Sigmoid colon (tissue), 4 donors: ENCODE data around the gene TADA1.

Experiments used
- POLR2A ChIP-seq, 2 donors: fragments of 450-650 bp; IDR thresholded peaks; one replicate each; pipeline ENCODE4 v1.6.1; 2016; ENCODE audit warnings: antibody characterized with exemption in 2 of 2, mild to moderate bottlenecking in 2 of 2, moderate library complexity in 2 of 2
- POLR2AphosphoS5 ChIP-seq, 4 donors: sonication (generic); formaldehyde crosslinking; IDR thresholded peaks; one replicate each; pipeline ENCODE4 v1.6.1; 2017; ENCODE audit warnings: antibody characterized with exemption in 4 of 4
- TF ChIP-seq, protein P1 (sequence below), 4 experiments: fragments of 450-650 bp in 3 of 4; fragments of 200-600 bp in 1 of 4; IDR thresholded peaks; one replicate each; pipeline ENCODE4 v1.5.1; 2016 to 2019; ENCODE audit warnings: antibody characterized with exemption in 4 of 4, mild to moderate bottlenecking in 3 of 4, moderate library complexity in 2 of 4

DNA sequence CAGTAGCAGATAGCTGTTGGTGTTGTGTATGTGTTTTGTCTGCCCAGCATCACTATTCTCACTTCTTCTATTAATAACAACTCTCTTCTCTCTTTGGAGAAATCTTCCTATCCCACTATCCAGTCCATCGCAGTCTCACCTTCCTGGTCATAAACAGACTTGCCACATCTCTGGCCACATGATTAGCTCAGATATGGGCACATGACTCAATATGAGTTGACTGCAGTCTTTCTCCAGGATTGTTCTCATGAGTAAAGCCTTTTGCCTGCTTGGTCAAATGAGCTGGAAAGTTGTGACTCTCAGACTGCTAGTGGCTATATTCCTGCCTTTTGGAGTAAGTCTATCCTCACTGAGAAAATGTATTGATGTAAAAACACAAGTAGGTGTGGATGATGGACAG is 32.9 kb upstream of the TADA1 start:
- TF ChIP-seq, protein P1, sequence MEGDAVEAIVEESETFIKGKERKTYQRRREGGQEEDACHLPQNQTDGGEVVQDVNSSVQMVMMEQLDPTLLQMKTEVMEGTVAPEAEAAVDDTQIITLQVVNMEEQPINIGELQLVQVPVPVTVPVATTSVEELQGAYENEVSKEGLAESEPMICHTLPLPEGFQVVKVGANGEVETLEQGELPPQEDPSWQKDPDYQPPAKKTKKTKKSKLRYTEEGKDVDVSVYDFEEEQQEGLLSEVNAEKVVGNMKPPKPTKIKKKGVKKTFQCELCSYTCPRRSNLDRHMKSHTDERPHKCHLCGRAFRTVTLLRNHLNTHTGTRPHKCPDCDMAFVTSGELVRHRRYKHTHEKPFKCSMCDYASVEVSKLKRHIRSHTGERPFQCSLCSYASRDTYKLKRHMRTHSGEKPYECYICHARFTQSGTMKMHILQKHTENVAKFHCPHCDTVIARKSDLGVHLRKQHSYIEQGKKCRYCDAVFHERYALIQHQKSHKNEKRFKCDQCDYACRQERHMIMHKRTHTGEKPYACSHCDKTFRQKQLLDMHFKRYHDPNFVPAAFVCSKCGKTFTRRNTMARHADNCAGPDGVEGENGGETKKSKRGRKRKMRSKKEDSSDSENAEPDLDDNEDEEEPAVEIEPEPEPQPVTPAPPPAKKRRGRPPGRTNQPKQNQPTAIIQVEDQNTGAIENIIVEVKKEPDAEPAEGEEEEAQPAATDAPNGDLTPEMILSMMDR (IDR thresholded peaks at IDR 0.05): no peak
- TF ChIP-seq POLR2AphosphoS5 (IDR thresholded peaks at IDR 0.05) (no peak), POLR2A (IDR thresholded peaks at IDR 0.05) (no peak)
